Activated T-cell treated with anti-CD3 and anti-CD28 coated beads, Interleukin-2, amount 50 U/mL, for 4 hours (primary cell): ENCODE results near the gene SLC9A3. TPM values are rescaled to one million over a fixed set of nuclear protein-coding genes. Genes with fewer than 3 reads are reported as not detected.

Experiments used
- total RNA-seq, 3 donors: library from RNA; stranded (reverse); gene quantifications; one replicate each; pipeline ENCODE4 v1.2.1, GENCODE V29; 2021

Gene SLC9A3
- total RNA-seq, 3 donors from 2014 or later, result 3.4 to 4.9 (median 3.5) TPM

Other genes with a start within 250 kb of the SLC9A3 start
- 10 to 100 TPM; 17.2 to 22.8 (median 22.2) TPM for gene AHRR, start 202.7 kb downstream of the SLC9A3 start, total RNA-seq
- 10 to 100 TPM; 62.7 to 78.3 (median 67.2) TPM for gene EXOC3, start 81.3 kb downstream of the SLC9A3 start, total RNA-seq
- gene CEP72, start 87.9 kb upstream of the SLC9A3 start, total RNA-seq, result 10 to 100 TPM; 19.7 to 20.4 (median 19.9) TPM
- under 1 TPM; 0.08 to 0.19 (median 0.08) TPM for gene TPPP, start 168.9 kb upstream of the SLC9A3 start, total RNA-seq